H1 (cell line): ENCODE results near the gene ZC3H8. TPM values are rescaled to one million over a fixed set of nuclear protein-coding genes. Genes with fewer than 3 reads are reported as not detected.

ENCODE experiments used
- CTCF ChIA-PET: fragments of 300-600 bp; sonication (Branson Sonifier 250); formaldehyde crosslinking; loops from one replicate; lab custom pipeline; 2021; ENCODE audit not compliant: partially characterized antibody; lab: Charles Lee
- POLR2A ChIA-PET: fragments of 300-600 bp; sonication (Branson Sonifier 250); formaldehyde crosslinking; loops from one replicate; lab custom pipeline; 2021; ENCODE audit warnings: inconsistent platforms; ENCODE audit not compliant: partially characterized antibody; lab: Charles Lee
- DNase-seq, 2 experiments: peaks; one replicate each; pipeline versions ENCODE4 v3.0.0 to v3.0.0-alpha.2; 2010 to 2022; ENCODE audit warnings: low spot score in 2 of 2, low read depth in 1 of 2, mixed read lengths in 1 of 2
- FAIRE-seq: peaks from 2 replicates; lab custom pipeline; 2011; peaks lifted over from hg19 to GRCh38; lab: Jason Lieb, UNC
- H2AFZ ChIP-seq: 2 replicates; pipeline ENCODE4 v1.8.1; 2012; ENCODE audit warnings: low read length, inconsistent platforms
- H2AK5ac ChIP-seq: 2 replicates; pipeline ENCODE4 v1.6.1; 2013; ENCODE audit warnings: low read depth, low read length
- H2BK120ac ChIP-seq: replicated peaks from 2 replicates; pipeline ENCODE3; 2013; ENCODE audit warnings: low read depth, low read length, inconsistent platforms
- H2BK12ac ChIP-seq: 2 replicates; pipeline ENCODE4 v1.6.1; 2013; ENCODE audit warnings: low read depth, low read length
- H2BK15ac ChIP-seq: 2 replicates; pipeline ENCODE4 v1.6.1; 2013; ENCODE audit warnings: low read length
- H2BK20ac ChIP-seq: 2 replicates; pipeline ENCODE4 v1.6.1; 2013; ENCODE audit warnings: low read length
- H2BK5ac ChIP-seq: 2 replicates; pipeline ENCODE4 v1.6.1; 2013; ENCODE audit warnings: low read depth, low read length
- H3K14ac ChIP-seq: 2 replicates; pipeline ENCODE4 v1.6.1; 2013; ENCODE audit warnings: inconsistent platforms; ENCODE audit not compliant: insufficient read length
- H3K18ac ChIP-seq: 2 replicates; pipeline ENCODE4 v1.6.1; 2013; ENCODE audit warnings: low read length; ENCODE audit errors: extremely low read depth
- H3K23ac ChIP-seq: 2 replicates; pipeline ENCODE4 v1.6.1; 2013; ENCODE audit warnings: inconsistent platforms; ENCODE audit not compliant: insufficient read length
- H3K23me2 ChIP-seq: 2 replicates; pipeline ENCODE4 v1.6.1; 2013; ENCODE audit warnings: low read depth, low read length
- H3K27ac ChIP-seq: 2 replicates; pipeline ENCODE4 v1.6.1; 2011; ENCODE audit warnings: low read depth, low read length, inconsistent platforms
- H3K27me3 ChIP-seq, 4 experiments: replicated peaks in 1 of 4; 1 replicate in 1 of 4; 2 replicates in 3 of 4; pipeline versions ENCODE4 v1.6.1 to v1.8.1; 2011 to 2013; ENCODE audit warnings: low read length in 3 of 4, mild to moderate bottlenecking in 3 of 4, inconsistent platforms in 2 of 4, mixed read lengths in 2 of 4, moderate library complexity in 1 of 4; ENCODE audit not compliant: control insufficient read depth in 3 of 4, insufficient read depth in 3 of 4; ENCODE audit errors: extremely low read depth in 1 of 4
- H3K36me3 ChIP-seq, 4 experiments: 2 replicates each; pipeline versions ENCODE4 v1.6.1 to v1.8.1; 2011 to 2013; ENCODE audit warnings: mild to moderate bottlenecking in 4 of 4, low read length in 3 of 4, moderate library complexity in 2 of 4, control low read depth in 1 of 4, inconsistent platforms in 1 of 4; ENCODE audit not compliant: insufficient read depth in 4 of 4, control insufficient read depth in 2 of 4
- H3K4ac ChIP-seq: replicated peaks from 2 replicates; pipeline ENCODE3; 2013; ENCODE audit warnings: low read length, low read depth, mixed read lengths, inconsistent platforms; ENCODE audit not compliant: insufficient read length
- H3K4me1 ChIP-seq, 4 experiments: replicated peaks in 1 of 4; 1 replicate in 1 of 4; 2 replicates in 3 of 4; pipeline versions ENCODE4 v1.6.1 to v1.8.1; 2011 to 2013; ENCODE audit warnings: low read length in 3 of 4, inconsistent platforms in 2 of 4, mixed read lengths in 1 of 4; ENCODE audit not compliant: insufficient read depth in 4 of 4, control insufficient read depth in 3 of 4
- H3K4me2 ChIP-seq, 2 experiments: 2 replicates each; pipeline versions ENCODE4 v1.6.1 to v1.8.1; 2011 to 2013; ENCODE audit warnings: low read depth in 2 of 2, low read length in 2 of 2, control low read depth in 1 of 2, inconsistent platforms in 1 of 2, mild to moderate bottlenecking in 1 of 2; ENCODE audit not compliant: insufficient read depth in 1 of 2
- H3K4me3 ChIP-seq, 4 experiments: fragments of 200-600, 300-600 bp in 1 of 4; sonication (generic), shearing (Covaris generic), sonication (Bioruptor Twin) in 1 of 4; 2 replicates each; pipeline versions ENCODE4 v1.5.1 to v1.8.1; 2011 to 2016; ENCODE audit warnings: low read length in 4 of 4, low read depth in 3 of 4, control low read depth in 2 of 4, inconsistent platforms in 2 of 4, mild to moderate bottlenecking in 2 of 4, mixed read lengths in 1 of 4, moderate library complexity in 1 of 4; ENCODE audit not compliant: insufficient read depth in 2 of 4; ENCODE audit errors: extremely low read depth in 1 of 4
- H3K56ac ChIP-seq: replicated peaks from 2 replicates; pipeline ENCODE3; 2013; ENCODE audit warnings: low read depth, mild to moderate bottlenecking, mixed read lengths, low read length, inconsistent platforms; ENCODE audit not compliant: insufficient read length
- H3K79me1 ChIP-seq: 2 replicates; pipeline ENCODE4 v1.6.1; 2013; ENCODE audit warnings: low read depth, low read length, control low read depth
- H3K79me2 ChIP-seq, 2 experiments: 2 replicates each; pipeline versions ENCODE4 v1.6.1 to v1.8.1; 2012 to 2013; ENCODE audit warnings: low read length in 2 of 2, mild to moderate bottlenecking in 2 of 2, inconsistent platforms in 1 of 2; ENCODE audit not compliant: insufficient read depth in 2 of 2, control insufficient read depth in 1 of 2
- H3K9ac ChIP-seq, 4 experiments: replicated peaks in 1 of 4; 1 replicate in 1 of 4; 2 replicates in 3 of 4; pipeline versions ENCODE4 v1.6.1 to v1.8.1; 2011 to 2013; ENCODE audit warnings: low read depth in 3 of 4, low read length in 3 of 4, control low read depth in 2 of 4, mild to moderate bottlenecking in 2 of 4, moderate library complexity in 2 of 4, inconsistent platforms in 1 of 4; ENCODE audit errors: extremely low read depth in 1 of 4
- H3K9me3 ChIP-seq, 2 experiments: 2 replicates each; pipeline versions ENCODE4 v1.6.1 to v1.8.1; 2012 to 2013; ENCODE audit warnings: mild to moderate bottlenecking in 2 of 2, moderate library complexity in 2 of 2, control low read depth in 1 of 2, inconsistent platforms in 1 of 2, low read depth in 1 of 2, low read length in 1 of 2, mixed read lengths in 1 of 2; ENCODE audit not compliant: insufficient read depth in 2 of 2
- H4K20me1 ChIP-seq, 2 experiments: replicated peaks in 1 of 2; 2 replicates each; pipeline versions ENCODE3 to v1.8.1; 2011 to 2013; ENCODE audit warnings: inconsistent platforms in 2 of 2, low read length in 2 of 2, mild to moderate bottlenecking in 1 of 2; ENCODE audit not compliant: insufficient read depth in 2 of 2, control insufficient read depth in 1 of 2
- H4K5ac ChIP-seq: 2 replicates; pipeline ENCODE4 v1.6.1; 2013; ENCODE audit warnings: low read length, low read depth, mixed read lengths, inconsistent platforms; ENCODE audit not compliant: insufficient read length
- H4K8ac ChIP-seq: 2 replicates; pipeline ENCODE4 v1.8.0; 2013; ENCODE audit warnings: mild to moderate bottlenecking, moderate library complexity, low read length, inconsistent platforms; ENCODE audit not compliant: insufficient read depth; ENCODE audit errors: extremely low read depth
- H4K91ac ChIP-seq: replicated peaks from 2 replicates; pipeline ENCODE3; 2013; ENCODE audit warnings: low read length, mixed read lengths, inconsistent platforms; ENCODE audit not compliant: insufficient read length
- CTCF ChIP-seq, 3 experiments: IDR thresholded peaks; 1 replicate in 2 of 3; 2 replicates in 1 of 3; pipeline versions ENCODE4 v1.5.1 to v1.6.1; 2011; ENCODE audit warnings: low read length in 3 of 3, mild to moderate bottlenecking in 3 of 3, inconsistent platforms in 2 of 3, low read depth in 1 of 3, moderate library complexity in 1 of 3; ENCODE audit not compliant: insufficient read depth in 1 of 3; ENCODE audit errors: control extremely low read depth in 1 of 3
- E2F6 ChIP-seq: IDR thresholded peaks from 2 replicates; pipeline ENCODE4 v1.6.1; 2012; ENCODE audit warnings: inconsistent platforms
- FOSL1 ChIP-seq: IDR thresholded peaks from 2 replicates; pipeline ENCODE4 v1.6.1; 2011; ENCODE audit warnings: mild to moderate bottlenecking, low read depth, low read length, moderate library complexity; ENCODE audit not compliant: insufficient read depth
- MAX ChIP-seq: IDR thresholded peaks from 2 replicates; pipeline ENCODE4 v1.6.1; 2012; ENCODE audit warnings: inconsistent platforms
- POLR2AphosphoS5 ChIP-seq: IDR thresholded peaks from 2 replicates; pipeline ENCODE4 v1.6.1; 2011; ENCODE audit warnings: low read depth, low read length
- POU5F1 ChIP-seq: IDR thresholded peaks from 2 replicates; pipeline ENCODE4 v1.6.1; 2011; ENCODE audit warnings: low read depth, mild to moderate bottlenecking, low read length, moderate library complexity
- SIRT6 ChIP-seq: IDR thresholded peaks from one replicate; pipeline ENCODE4 v1.7.1; 2012; ENCODE audit warnings: low read length, inconsistent platforms
- SRF ChIP-seq: IDR thresholded peaks from 2 replicates; pipeline ENCODE4 v1.6.1; 2011; ENCODE audit warnings: mild to moderate bottlenecking, low read depth, low read length, moderate library complexity
- YY1 ChIP-seq: IDR thresholded peaks from 2 replicates; pipeline ENCODE4 v1.6.1; 2011; ENCODE audit warnings: low read depth, mild to moderate bottlenecking, low read length
- WGBS, 2 experiments: shearing (Covaris generic) in 1 of 2; methylation state at CpG; one replicate each; pipeline versions ENCODE4 v1.1.6 to v1.1.7; 2013 to 2015; ENCODE audit warnings: low lambda C conversion rate in 2 of 2, mixed read lengths in 2 of 2, inconsistent platforms in 1 of 2, low coverage in 1 of 2, missing lambda C conversion rate in 1 of 2; ENCODE audit not compliant: insufficient replicate concordance in 2 of 2, insufficient coverage in 1 of 2, insufficient read length in 1 of 2; ENCODE audit errors: extremely low coverage in 1 of 2, missing lambda C conversion rate in 1 of 2; 5-methylcytosine and 5-hydroxymethylcytosine counted together
- polyA plus RNA-seq, 7 experiments: library from polyadenylated mRNA; depleted of rRNA in 3 of 7; stranded (reverse) in 5 of 7; unstranded in 2 of 7; fragments of >200 nt in 5 of 7; fragments of 200-250 nt in 2 of 7; gene quantifications; 1 replicate in 5 of 7; 2 replicates in 1 of 7; 4 replicates in 1 of 7; pipeline versions ENCODE4 v1.2.1 to v1.2.3, GENCODE V29; 2011 to 2013; ENCODE audit warnings: missing spikeins in 2 of 7, mixed read lengths in 2 of 7
- total RNA-seq: library from RNA; stranded (reverse); fragmentation: NEBNext Ultra II Directional; extraction: Animal tissue kit (Norgen Biotek cat#: 25700); gene quantifications from 2 replicates; pipeline ENCODE4 v1.2.1, GENCODE V29; 2021

The ZC3H8 gene
- total and polyA plus RNA-seq, 2 of the 8 experiments (the other 6 are each of a cell fraction or from before 2014, with no cell fraction given): 1.9 to 7.1 TPM

DNA sequence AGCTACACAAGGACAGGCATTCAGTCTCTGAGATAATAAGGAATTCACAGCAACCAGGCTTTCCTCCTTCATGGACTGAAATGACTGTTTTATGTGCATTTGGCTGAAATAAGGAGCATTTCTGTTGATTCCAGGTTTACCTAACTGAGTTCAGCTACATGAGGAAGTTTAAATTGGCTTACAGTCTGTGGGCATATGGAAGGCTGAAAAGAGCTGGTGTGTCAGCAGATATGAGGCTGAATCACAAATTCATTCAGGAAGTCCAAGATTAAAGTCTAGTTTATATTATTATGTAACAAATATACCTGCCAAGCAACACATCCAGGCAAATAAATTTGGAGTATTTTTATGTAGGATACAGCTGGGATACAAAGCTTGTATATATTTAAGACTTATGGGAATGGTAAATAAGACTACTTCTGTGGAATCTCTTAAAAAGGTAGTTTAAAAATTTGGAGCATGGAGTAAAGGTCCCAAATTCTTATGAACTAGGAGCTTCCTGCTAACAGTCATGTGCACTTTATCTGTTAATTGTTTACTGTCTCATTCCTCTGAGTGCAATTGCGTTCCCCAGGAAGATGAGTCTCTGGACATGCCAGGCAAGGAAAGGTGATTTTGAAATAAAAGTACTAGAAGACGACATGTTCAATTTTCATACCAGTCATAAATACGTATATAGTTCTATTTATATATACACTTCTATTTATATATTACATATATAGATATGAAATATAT, 53.0 kb downstream of the ZC3H8 start:
- H4K5ac ChIP-seq: no peak overlapping the region
- DNase-seq (no peak), FAIRE-seq (no peak)
- no peaks in the 10 kb centered on the region for H4K20me1 ChIP-seq
- no peak overlapping the region for H2BK15ac ChIP-seq
- H3K23me2 ChIP-seq: no peaks in the 10 kb centered on the region
- WGBS, 2 experiments: 94% methylated on average over 3 of the region's 3 CpGs; no CpG with 5 or more reads in 1 of the 2 experiments
- CTCF ChIA-PET: interaction anchor here (1.0 kb wide), 1 partner anchor 12 kb away, joined by 3 read pairs; no protein-coding TSS in a partner anchor
- H2AK5ac ChIP-seq: no peak overlapping the region
- no peak overlapping the region for H3K23ac ChIP-seq
- no peaks in the 10 kb centered on the region for H3K79me2 ChIP-seq
- TF ChIP-seq SIRT6 (no peak), YY1 (no peak), POLR2AphosphoS5 (no peak), POU5F1 (no peak), MAX (no peak), E2F6 (no peak), SRF (no peak), CTCF (IDR thresholded peaks at IDR 0.05; ENCODE audit: control extremely low read depth in 1 of 3, insufficient read depth in 1 of 3, low read depth in 1 of 3, low read length in 3 of 3) (no peak), FOSL1 (no peak)
- no peak overlapping the region for H3K27ac ChIP-seq
- H3K56ac ChIP-seq: no peak overlapping the region
- no peak overlapping the region for H2BK20ac ChIP-seq
- no peak overlapping the region for H4K91ac ChIP-seq
- H3K4me3 ChIP-seq: no peak overlapping the region
- no peak overlapping the region for H3K4ac ChIP-seq
- no peak overlapping the region for H2BK120ac ChIP-seq
- no peak overlapping the region for H4K8ac ChIP-seq
- H3K4me2 ChIP-seq: no peak overlapping the region
- no peak overlapping the region for H2AFZ ChIP-seq
- no peak overlapping the region for H3K18ac ChIP-seq
- no peak overlapping the region for H2BK5ac ChIP-seq
- no peaks in the 10 kb centered on the region for H3K27me3 ChIP-seq
- H3K36me3 ChIP-seq: no peaks in the 10 kb centered on the region
- POLR2A ChIA-PET: no interaction called here
- peaks cover 5 to 9% of the 10 kb centered on the region in 2 experiments; a peak in 1 of 4 replicates for H3K9me3 ChIP-seq
- no peak overlapping the region for H2BK12ac ChIP-seq
- H3K14ac ChIP-seq: no peak overlapping the region
- H3K4me1 ChIP-seq: no peaks in the 10 kb centered on the region
- H3K79me1 ChIP-seq: no peaks in the 10 kb centered on the region
- no peak overlapping the region for H3K9ac ChIP-seq
